ENCODE measurements around the gene ERC1.

The ERC1 gene

GRCh38 chr12:946212-946611, 44.8 kb upstream of the ERC1 start:
- H3K27me3 ChIP-seq (replicated peaks; ENCODE audit: insufficient read depth, low read length): no peaks in the 10 kb centered on the region
- H3K79me2 ChIP-seq (ENCODE audit: low read length): peaks cover 29% of the 10 kb centered on the region
- no peaks in the 10 kb centered on the region for H3K36me3 ChIP-seq (replicated peaks; ENCODE audit: insufficient read depth, low read length)
- no peak overlapping the region for H3K9ac ChIP-seq (ENCODE audit: low read length)
- no peaks in the 10 kb centered on the region for H3K9me2 ChIP-seq (replicated peaks; ENCODE audit: insufficient read depth, low read length)
- no peak for TF ChIP-seq EZH2 (optimal IDR thresholded peaks at IDR 0.05; ENCODE audit: low read depth, low read length)
- no peak for TF ChIP-seq EZH2phosphoT487 (IDR thresholded peaks at IDR 0.05; ENCODE audit: low read length)
- no peak for TF ChIP-seq CTCF (IDR thresholded peaks at IDR 0.05; ENCODE audit: low read length)
- H3K4me1 ChIP-seq (ENCODE audit: low read length): no peaks in the 10 kb centered on the region
- DNase-seq: no peak
- H4K20me1 ChIP-seq (ENCODE audit: insufficient read depth, low read length): no peaks in the 10 kb centered on the region
- no peak overlapping the region for H2AFZ ChIP-seq (ENCODE audit: low read length)
- H3K27ac ChIP-seq (ENCODE audit: low read length): no peak overlapping the region
- peaks cover 11% of the 10 kb centered on the region for H3F3A ChIP-seq (ENCODE audit: insufficient read depth, low read length)
- H3K9me3 ChIP-seq (replicated peaks; ENCODE audit: insufficient read depth, low read length): no peaks in the 10 kb centered on the region
- H3K4me2 ChIP-seq (ENCODE audit: low read depth, low read length): no peak overlapping the region
- H3K4me3 ChIP-seq (ENCODE audit: low read length): no peak overlapping the region

- H3K4me1 ChIP-seq (ENCODE audit: low read length): no peaks in the 10 kb centered on the region
- no peak overlapping the region for H3K4me3 ChIP-seq (ENCODE audit: low read length)
- H3K79me2 ChIP-seq (ENCODE audit: low read length): peaks cover 29% of the 10 kb centered on the region
- H4K20me1 ChIP-seq (ENCODE audit: insufficient read depth, low read length): no peaks in the 10 kb centered on the region
- H3K27me3 ChIP-seq (replicated peaks; ENCODE audit: insufficient read depth, low read length): no peaks in the 10 kb centered on the region
- no peaks in the 10 kb centered on the region for H3K9me2 ChIP-seq (replicated peaks; ENCODE audit: insufficient read depth, low read length)
- no peak overlapping the region for H3K4me2 ChIP-seq (ENCODE audit: low read depth, low read length)
- no peak overlapping the region for H3K27ac ChIP-seq (ENCODE audit: low read length)
- H3K9ac ChIP-seq (ENCODE audit: low read length): no peak overlapping the region
- no peaks in the 10 kb centered on the region for H3K9me3 ChIP-seq (replicated peaks; ENCODE audit: insufficient read depth, low read length)
- H3K36me3 ChIP-seq (replicated peaks; ENCODE audit: insufficient read depth, low read length): no peaks in the 10 kb centered on the region
- DNase-seq: no peak
- H3F3A ChIP-seq (ENCODE audit: insufficient read depth, low read length): peaks cover 11% of the 10 kb centered on the region
- TF ChIP-seq EZH2phosphoT487 (IDR thresholded peaks at IDR 0.05; ENCODE audit: low read length): no peak
- no peak for TF ChIP-seq EZH2 (optimal IDR thresholded peaks at IDR 0.05; ENCODE audit: low read depth, low read length)
- TF ChIP-seq CTCF (IDR thresholded peaks at IDR 0.05; ENCODE audit: low read length): no peak
- H2AFZ ChIP-seq (ENCODE audit: low read length): no peak overlapping the region
Measured at GRCh38 chr12:946631-947030, 44.4 kb upstream of the ERC1 start.

- H3K36me3 ChIP-seq (replicated peaks; ENCODE audit: insufficient read depth, low read length): no peaks in the 10 kb centered on the region
- H3K9ac ChIP-seq (ENCODE audit: low read length): no peak overlapping the region
- H3F3A ChIP-seq (ENCODE audit: insufficient read depth, low read length): peaks cover 11% of the 10 kb centered on the region
- no peaks in the 10 kb centered on the region for H3K4me1 ChIP-seq (ENCODE audit: low read length)
- peaks cover 29% of the 10 kb centered on the region for H3K79me2 ChIP-seq (ENCODE audit: low read length)
- H3K4me2 ChIP-seq (ENCODE audit: low read depth, low read length): peak overlapping the region; percentile 72
- H4K20me1 ChIP-seq (ENCODE audit: insufficient read depth, low read length): no peaks in the 10 kb centered on the region
- no peak for TF ChIP-seq EZH2phosphoT487 (IDR thresholded peaks at IDR 0.05; ENCODE audit: low read length)
- TF ChIP-seq EZH2 (optimal IDR thresholded peaks at IDR 0.05; ENCODE audit: low read depth, low read length): no peak
- no peak for TF ChIP-seq CTCF (IDR thresholded peaks at IDR 0.05; ENCODE audit: low read length)
- peak overlapping the region; percentile 92 for H3K4me3 ChIP-seq (ENCODE audit: low read length)
- no peak for DNase-seq
- H3K9me2 ChIP-seq (replicated peaks; ENCODE audit: insufficient read depth, low read length): no peaks in the 10 kb centered on the region
- 0 out of 2 replicates have a peak overlapping the region, but pooled peaks have one; percentile 94 for H2AFZ ChIP-seq (ENCODE audit: low read length)
- no peaks in the 10 kb centered on the region for H3K27me3 ChIP-seq (replicated peaks; ENCODE audit: insufficient read depth, low read length)
- no peaks in the 10 kb centered on the region for H3K9me3 ChIP-seq (replicated peaks; ENCODE audit: insufficient read depth, low read length)
- H3K27ac ChIP-seq (ENCODE audit: low read length): no peak overlapping the region
Measured at GRCh38 chr12:948238-948637, 42.8 kb upstream of the ERC1 start.

Measured in MM.1S (cell line).